ENCODE measurements around the gene MCC. TPM values are rescaled to one million over a fixed set of nuclear protein-coding genes. Genes with fewer than 3 reads are reported as not detected.

The MCC gene
- total and polyA plus RNA-seq, 4 donors: 9.0 to 47.3 (median 14.7) TPM

DNA sequence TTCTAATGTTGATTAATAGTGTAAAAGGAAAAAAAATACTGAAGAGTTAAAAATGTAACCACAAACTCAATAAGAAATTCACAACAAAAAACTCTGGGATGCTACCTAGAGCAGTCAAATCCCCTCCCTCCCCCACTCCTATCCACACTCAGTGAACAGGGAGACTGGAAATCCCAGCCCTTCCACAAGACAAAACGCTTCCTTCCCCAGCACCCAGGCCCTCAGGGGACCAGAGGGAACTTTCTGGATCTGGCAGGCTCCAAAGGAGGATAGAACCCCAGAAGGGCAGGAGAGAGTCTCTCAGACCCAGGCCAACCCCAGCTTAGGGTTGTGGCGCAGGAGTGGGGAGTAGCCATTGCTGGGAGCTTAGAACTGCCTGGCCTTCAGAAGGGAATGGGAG is 456.7 kb downstream of the MCC start:
- Histone ChIP-seq H3K27ac (ENCODE audit: low read depth in 1 of 2, low read length in 2 of 2) (no peak overlapping the region), H3K9me3 (ENCODE audit: control insufficient read depth in 4 of 4, low read length in 3 of 4) (no peaks in the 10 kb centered on the region), H3K27me3 (ENCODE audit: control insufficient read depth in 4 of 4, insufficient read depth in 4 of 4, low read length in 3 of 4) (no peaks in the 10 kb centered on the region), H3K9ac (ENCODE audit: low read depth in 1 of 2, low read length in 2 of 2) (no peak overlapping the region), H3K4me3 (ENCODE audit: low read depth in 1 of 3, low read length in 3 of 3) (no peak overlapping the region), H3K36me3 (ENCODE audit: control insufficient read depth in 4 of 4, insufficient read depth in 3 of 4, low read depth in 1 of 4, low read length in 3 of 4) (peaks cover 10 to 46% (median 29%) of the 10 kb centered on the region in 4 donors), H3K4me1 (ENCODE audit: control insufficient read depth in 4 of 4, insufficient read depth in 4 of 4, low read length in 3 of 4) (no peaks in the 10 kb centered on the region)
- TF ChIP-seq, protein P1, sequence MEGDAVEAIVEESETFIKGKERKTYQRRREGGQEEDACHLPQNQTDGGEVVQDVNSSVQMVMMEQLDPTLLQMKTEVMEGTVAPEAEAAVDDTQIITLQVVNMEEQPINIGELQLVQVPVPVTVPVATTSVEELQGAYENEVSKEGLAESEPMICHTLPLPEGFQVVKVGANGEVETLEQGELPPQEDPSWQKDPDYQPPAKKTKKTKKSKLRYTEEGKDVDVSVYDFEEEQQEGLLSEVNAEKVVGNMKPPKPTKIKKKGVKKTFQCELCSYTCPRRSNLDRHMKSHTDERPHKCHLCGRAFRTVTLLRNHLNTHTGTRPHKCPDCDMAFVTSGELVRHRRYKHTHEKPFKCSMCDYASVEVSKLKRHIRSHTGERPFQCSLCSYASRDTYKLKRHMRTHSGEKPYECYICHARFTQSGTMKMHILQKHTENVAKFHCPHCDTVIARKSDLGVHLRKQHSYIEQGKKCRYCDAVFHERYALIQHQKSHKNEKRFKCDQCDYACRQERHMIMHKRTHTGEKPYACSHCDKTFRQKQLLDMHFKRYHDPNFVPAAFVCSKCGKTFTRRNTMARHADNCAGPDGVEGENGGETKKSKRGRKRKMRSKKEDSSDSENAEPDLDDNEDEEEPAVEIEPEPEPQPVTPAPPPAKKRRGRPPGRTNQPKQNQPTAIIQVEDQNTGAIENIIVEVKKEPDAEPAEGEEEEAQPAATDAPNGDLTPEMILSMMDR (IDR thresholded peaks at IDR 0.05; ENCODE audit: low read depth, low read length, missing input control): no peak
- TF ChIP-seq, protein P2, sequence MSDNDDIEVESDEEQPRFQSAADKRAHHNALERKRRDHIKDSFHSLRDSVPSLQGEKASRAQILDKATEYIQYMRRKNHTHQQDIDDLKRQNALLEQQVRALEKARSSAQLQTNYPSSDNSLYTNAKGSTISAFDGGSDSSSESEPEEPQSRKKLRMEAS (IDR thresholded peaks at IDR 0.05): no peak
- TF ChIP-seq FOXA1 (IDR thresholded peaks at IDR 0.05): no peak
- no peak for TF ChIP-seq NR2F2 (IDR thresholded peaks at IDR 0.05)
- no peak for TF ChIP-seq SP1 (IDR thresholded peaks at IDR 0.05)
- TF ChIP-seq GABPA (IDR thresholded peaks at IDR 0.05 in 1 of 2, conservative IDR thresholded peaks at IDR 0.05 in 1 of 2): no peak
- TF ChIP-seq EGR1 (IDR thresholded peaks at IDR 0.05; ENCODE audit: low read depth in 2 of 2): no peak
- TF ChIP-seq HNF4A (conservative IDR thresholded peaks at IDR 0.05): no peak
- TF ChIP-seq RXRA (IDR thresholded peaks at IDR 0.05): no peak
- TF ChIP-seq YY1 (IDR thresholded peaks at IDR 0.05): no peak
- TF ChIP-seq RAD21 (IDR thresholded peaks at IDR 0.05): no peak
- no peak for TF ChIP-seq HNF4G (IDR thresholded peaks at IDR 0.05)
- no peak for TF ChIP-seq TAF1 (conservative IDR thresholded peaks at IDR 0.05)
- TF ChIP-seq, protein P3, sequence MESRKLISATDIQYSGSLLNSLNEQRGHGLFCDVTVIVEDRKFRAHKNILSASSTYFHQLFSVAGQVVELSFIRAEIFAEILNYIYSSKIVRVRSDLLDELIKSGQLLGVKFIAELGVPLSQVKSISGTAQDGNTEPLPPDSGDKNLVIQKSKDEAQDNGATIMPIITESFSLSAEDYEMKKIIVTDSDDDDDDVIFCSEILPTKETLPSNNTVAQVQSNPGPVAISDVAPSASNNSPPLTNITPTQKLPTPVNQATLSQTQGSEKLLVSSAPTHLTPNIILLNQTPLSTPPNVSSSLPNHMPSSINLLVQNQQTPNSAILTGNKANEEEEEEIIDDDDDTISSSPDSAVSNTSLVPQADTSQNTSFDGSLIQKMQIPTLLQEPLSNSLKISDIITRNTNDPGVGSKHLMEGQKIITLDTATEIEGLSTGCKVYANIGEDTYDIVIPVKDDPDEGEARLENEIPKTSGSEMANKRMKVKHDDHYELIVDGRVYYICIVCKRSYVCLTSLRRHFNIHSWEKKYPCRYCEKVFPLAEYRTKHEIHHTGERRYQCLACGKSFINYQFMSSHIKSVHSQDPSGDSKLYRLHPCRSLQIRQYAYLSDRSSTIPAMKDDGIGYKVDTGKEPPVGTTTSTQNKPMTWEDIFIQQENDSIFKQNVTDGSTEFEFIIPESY (IDR thresholded peaks at IDR 0.05): no peak
- TF ChIP-seq JUND (IDR thresholded peaks at IDR 0.05): no peak
- TF ChIP-seq, protein P4, sequence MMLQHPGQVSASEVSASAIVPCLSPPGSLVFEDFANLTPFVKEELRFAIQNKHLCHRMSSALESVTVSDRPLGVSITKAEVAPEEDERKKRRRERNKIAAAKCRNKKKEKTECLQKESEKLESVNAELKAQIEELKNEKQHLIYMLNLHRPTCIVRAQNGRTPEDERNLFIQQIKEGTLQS (IDR thresholded peaks at IDR 0.05): no peak
- TF ChIP-seq, protein P5, sequence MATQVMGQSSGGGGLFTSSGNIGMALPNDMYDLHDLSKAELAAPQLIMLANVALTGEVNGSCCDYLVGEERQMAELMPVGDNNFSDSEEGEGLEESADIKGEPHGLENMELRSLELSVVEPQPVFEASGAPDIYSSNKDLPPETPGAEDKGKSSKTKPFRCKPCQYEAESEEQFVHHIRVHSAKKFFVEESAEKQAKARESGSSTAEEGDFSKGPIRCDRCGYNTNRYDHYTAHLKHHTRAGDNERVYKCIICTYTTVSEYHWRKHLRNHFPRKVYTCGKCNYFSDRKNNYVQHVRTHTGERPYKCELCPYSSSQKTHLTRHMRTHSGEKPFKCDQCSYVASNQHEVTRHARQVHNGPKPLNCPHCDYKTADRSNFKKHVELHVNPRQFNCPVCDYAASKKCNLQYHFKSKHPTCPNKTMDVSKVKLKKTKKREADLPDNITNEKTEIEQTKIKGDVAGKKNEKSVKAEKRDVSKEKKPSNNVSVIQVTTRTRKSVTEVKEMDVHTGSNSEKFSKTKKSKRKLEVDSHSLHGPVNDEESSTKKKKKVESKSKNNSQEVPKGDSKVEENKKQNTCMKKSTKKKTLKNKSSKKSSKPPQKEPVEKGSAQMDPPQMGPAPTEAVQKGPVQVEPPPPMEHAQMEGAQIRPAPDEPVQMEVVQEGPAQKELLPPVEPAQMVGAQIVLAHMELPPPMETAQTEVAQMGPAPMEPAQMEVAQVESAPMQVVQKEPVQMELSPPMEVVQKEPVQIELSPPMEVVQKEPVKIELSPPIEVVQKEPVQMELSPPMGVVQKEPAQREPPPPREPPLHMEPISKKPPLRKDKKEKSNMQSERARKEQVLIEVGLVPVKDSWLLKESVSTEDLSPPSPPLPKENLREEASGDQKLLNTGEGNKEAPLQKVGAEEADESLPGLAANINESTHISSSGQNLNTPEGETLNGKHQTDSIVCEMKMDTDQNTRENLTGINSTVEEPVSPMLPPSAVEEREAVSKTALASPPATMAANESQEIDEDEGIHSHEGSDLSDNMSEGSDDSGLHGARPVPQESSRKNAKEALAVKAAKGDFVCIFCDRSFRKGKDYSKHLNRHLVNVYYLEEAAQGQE (IDR thresholded peaks at IDR 0.05): no peak
- TF ChIP-seq FOXA2 (IDR thresholded peaks at IDR 0.05): no peak
- no peak for DNase-seq (ENCODE audit: low spot score)
- WGBS: 95% methylated on average over 2 of the region's 2 CpGs

Data from liver (tissue), 9 donors.